Inferior parietal cortex (tissue), 1 donor: ENCODE measurements around the gene INO80E.

ENCODE experiments used
- DNase-seq: peaks from one replicate; pipeline ENCODE4 v3.0.0-alpha.2; 2016; ENCODE audit errors: extremely low spot score

Gene INO80E

DNA sequence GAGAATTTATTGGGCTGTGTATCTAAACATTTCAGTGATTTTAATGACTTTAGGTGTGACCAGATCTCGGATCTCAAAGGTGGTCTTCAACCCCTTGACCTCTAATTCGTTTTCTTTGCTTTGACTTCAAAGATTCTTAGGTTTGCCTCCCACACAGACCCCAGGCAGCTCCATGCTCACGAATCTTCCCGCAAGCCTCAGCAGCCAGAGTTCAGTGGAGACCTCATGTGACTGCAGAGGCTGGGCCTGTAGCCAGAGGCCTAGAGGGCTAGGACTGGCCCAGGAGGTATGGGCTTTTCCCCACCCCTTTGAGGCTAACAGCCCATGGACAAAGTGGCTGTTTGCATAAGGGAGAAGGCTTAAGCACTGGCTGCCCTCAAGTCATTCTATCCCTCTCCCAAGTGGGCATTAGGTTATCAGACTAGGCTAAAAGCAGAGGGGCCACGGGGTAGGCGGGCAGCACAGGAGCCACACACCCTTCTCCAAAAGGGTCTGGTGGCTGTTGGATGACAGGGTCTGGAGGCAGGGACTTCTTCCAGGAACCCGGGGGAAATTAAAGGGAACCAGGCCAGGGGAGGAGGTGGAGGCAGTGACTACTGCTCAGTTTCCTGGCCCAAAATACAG lies 3.6 kb upstream of the INO80E start:
- DNase-seq = no peak

DNA sequence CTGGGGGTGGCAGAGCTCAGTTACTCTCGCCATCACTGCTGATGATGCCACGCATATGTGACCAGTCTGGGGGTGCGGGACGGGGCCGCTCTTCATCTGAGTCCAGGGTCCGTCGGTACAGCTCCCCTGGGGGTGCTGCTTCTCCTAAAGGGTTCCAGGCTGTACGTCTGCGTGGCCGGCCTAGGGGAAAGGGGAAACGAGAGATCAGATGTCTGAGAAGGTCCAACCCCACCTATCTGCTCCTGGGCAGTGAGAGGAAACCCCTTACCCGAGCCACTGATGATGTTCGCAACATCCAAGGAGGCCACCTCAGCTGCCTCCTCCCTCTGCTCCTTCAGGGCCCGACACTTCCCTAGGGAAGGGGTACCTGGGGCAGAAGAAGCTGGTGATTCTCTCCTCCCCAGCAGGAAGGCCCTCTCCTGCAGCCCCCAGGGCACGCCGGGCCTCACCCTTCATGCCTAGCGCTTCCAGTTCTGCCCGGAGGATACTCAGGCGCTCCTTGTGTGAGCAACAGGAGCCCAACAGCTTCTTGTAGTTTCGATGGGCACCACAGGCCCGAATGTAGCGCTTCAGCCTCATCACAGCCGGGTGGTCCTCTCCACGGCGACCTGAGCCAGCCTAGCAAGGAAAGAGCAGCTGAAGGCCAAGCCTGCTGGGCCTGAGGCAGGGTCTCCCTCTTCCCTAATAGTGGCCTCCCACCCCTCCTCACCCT lies 2.7 kb upstream of the INO80E start:
- DNase-seq = no peak

DNA sequence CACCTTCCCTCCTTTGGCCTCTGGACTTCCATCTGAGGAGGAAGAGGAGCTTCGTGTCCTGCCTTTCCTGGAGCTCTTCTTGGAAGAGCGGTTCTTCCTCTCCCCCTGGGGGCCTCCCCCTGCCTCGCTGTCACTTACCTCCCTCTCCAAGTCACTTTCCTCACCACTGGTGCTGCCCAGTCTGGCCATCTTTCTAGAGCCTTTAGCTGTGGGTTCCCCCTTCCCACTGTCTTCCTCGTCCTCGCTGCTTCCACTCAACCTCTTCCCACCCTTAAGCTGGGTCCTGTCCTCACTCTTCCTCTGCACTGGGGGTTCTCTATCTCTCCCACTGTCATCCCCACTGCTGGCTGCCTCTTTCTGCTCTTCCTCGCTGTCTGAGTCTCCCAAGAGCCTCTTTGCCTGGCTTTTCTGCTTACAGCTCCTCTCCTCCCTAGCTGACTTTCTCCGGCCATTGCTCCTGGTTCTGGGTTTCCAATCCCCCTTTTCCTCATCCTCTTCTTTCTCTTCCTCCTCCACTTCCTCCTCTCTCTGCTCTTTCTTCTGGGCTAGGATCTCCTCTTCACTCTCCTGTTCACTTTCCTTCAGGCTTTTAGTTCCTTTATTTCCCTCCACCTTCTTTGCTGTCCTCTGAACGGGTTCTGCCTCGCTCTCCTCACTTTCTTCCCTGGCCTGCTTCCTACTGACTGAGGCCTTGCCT lies 2.0 kb upstream of the INO80E start:
- DNase-seq = no peak

DNA sequence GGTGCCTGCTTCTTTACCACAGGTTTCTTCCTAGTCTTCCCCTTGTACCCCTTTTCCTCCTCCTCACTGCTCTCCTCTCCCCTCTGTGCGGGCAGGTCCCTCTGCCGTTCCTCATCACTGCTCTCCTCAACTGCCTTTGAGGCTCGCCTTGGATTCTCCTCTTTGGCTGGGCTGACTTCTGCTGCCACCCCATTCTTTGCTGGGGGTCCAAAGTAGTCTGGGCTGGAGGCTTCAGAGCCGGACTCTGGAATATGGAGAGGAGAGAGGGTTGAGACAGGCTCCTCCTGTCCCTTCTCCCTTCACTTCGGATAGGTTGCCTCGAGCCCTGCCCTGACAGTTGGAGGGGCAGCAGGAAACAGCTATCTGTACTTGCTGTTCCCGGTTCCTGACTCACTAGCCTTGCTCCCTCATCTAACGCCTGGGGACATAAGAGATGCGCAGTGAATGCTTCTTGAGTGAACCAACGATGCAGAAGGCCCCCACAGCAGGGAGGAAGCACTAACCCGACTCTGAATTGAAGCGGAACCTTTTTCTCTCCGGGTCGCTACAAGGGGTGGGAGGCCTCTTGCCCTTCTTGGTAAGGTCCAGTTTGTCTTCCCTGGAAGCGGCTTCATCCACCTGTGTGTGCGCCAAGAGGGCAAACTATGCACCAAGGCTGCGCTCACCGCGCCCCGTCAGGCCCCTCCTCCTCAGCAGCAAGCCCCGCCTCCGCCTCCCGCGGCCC lies 1.3 kb upstream of the INO80E start:
- no peak for DNase-seq

DNA sequence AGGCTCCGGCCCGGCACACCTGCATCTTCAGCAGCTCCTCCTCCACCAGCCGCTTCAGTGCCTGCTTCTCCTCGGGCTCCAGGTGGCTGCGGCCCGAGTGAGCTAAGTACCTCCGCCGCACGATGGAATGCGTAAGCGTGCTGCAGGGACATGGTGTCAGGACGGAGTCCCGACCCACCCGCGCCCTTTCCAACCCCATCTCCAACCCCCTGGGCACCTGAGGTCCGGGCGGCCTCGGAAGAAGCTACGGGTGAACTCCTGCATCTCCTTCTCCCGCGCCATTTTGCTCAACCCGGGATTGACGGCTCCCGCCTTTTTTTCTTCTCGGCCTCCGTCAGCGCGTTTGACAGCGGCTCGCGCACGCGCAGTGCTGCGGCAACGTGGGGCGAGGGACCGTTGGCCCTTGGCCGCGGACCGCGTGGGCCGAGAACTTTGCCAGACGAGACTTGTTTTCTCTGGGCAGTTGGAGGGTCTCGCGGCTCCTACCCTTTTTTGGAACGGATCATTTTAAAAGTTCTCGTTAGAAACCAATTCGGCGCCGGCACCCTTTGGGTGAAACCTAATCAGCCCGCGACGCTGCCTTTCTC lies 624 bp upstream of the INO80E start, which contains the start of gene HIRIP3:
TSS of gene HIRIP3 (minus strand) at position 294 of the 587 bp plus-strand sequence. CDS start at position 282, 12 bp downstream.
- DNase-seq = peak; percentile 94

DNA sequence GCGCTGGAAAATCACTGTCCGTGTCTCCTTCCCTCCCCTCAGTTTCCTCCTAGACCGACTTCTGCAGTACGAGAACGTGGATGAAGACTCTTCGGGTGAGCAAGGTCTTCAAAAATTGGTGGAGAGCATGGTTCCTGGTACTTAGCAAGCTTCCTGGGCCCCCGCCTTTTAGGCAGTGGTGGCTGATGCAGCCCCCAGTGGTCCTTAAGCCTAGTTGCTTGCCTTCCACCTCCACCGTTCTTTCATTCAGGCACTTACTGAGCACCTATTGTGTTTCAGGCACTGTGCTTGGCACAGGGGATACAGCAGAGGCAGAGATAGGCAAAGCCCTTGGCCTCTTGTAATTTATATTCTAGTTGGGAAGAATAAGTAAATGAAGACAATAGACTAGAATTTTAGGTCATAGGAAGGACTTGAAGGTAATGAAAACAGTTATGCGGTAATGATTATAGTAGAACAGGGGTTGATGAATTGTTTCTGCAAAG lies 767 bp downstream of the INO80E start:
- no peak for DNase-seq

DNA sequence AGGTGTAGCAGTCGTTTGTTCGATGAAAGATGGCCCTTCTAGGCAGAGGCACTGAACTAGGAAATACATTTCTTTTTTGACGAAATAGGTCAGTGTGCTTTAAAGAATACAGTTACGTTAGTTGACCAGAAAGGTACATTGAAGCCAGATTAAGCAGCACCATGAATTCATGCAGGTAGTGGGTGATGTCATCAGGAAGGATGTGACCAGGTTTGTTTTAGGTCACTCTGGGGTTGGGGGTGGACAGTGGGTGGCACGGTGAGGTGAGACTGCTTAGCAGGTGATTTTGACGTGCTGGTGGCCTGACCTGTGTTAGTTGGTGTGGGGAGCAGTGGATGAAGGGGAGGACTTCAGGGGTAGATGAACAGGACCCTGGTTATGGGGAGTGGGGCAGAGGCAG lies 3.6 kb downstream of the INO80E start:
- DNase-seq = no peak

DNA sequence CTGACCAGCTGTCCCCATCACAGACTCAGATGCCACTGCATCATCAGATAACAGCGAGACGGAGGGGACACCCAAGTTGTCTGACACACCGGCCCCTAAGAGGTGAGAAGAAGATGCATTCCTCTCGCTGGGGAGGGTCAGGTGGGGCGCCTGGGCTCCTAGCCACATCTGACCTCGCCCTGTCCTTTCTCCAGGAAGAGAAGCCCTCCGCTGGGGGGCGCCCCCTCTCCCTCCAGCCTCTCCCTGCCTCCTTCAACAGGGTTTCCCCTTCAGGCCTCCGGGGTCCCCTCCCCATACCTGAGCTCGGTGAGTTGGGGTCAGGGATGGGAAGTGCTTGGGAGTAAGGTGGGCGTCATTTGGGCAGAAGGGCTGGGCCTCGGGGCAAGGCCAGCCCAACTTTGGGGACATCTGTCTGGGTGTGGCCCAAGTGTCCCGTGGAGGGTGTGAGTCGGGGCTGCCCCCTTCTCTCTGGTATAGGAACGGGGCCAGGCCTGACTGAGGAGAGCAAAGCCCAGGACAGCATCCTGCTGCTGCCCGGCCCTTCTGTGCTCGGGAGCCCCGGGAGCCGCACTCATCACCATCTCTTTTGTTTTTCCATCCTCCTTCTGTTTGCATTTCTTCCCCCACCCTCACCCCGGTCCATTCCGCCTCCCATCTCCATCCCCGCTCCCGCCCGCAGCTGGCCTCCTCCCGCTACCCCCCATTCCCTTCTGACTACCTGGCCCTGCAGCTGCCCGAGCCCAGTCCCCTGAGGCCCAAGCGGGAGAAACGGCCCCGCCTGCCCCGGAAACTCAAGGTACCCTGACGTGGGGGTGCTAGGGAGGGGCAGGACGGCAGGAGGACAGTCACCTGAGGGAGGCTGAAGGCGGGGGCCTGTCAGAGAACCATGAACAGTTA lies 4.9 kb downstream of the INO80E start:
- no peak for DNase-seq

DNA sequence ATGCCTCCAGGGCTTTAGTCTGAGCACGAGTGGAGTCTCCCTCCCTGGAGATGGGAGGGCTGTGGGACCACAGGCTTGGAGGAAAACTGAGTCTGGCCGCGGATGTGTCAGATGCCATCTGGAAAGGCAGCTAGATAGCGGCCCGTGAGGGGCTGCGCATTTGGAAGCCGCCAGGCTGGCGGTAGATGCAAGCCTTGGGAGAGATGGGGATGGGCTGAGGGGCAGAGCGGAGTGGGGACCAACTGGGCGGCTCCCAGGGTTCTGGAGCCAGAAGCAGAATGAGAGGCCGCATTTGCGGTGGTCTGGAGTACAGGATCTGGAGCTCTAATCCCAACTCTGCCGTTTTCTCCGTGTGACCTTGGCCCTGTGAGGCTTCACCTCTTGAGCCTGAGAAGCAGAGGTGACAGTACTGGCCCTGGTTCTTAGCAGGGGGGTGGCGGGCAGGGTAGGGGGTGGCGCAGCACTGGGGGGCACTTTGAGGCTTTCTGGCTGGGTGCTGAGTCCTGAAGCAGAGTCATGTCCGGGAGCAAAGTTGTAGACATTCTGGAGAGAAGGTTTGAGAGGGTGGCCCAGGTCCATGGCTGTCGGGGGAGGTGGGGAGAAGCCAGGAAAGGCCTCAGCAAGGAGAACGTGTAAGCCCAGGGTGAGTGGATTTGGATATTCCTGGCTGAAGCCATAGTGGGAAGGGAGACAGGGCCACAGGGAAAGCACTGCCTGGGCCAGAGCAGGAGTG lies 6.7 kb downstream of the INO80E start:
- no peak for DNase-seq

DNA sequence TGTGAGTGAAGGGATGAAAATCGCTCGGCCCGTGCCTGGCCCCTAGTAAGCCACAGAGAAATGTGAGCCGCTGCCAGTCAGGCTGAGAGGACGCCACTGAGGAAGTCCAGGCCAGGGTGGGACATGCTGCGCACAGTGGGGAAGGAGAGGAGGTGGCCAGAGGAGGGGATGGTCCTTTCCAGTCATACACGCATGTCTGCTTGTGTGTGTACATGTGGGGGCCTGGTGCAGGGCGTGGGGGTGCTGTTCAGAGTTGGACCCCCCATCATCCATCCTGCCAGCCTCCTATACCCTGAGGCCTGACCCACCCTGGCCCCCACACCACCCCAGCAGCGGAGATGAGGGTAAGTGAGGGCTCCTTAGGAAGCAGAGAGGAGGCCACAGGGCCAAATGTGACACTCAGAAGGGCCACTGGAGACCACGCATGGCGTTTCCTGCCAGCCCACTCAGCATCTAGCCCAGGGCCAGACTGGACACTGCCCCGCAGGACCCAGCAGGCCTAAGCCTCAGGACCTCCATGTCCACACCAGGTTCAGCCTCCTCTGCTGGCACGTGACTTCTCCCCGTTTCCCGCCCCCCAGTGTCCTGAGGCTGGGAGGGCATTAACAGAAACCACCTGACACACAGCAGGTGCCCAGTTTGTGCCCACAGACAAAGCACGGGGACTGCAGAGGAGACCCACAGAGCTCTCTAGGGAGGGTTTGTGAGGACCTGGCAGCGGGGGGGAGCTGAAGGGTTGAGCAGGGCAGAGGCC lies 7.8 kb downstream of the INO80E start:
- no peak for DNase-seq

DNA sequence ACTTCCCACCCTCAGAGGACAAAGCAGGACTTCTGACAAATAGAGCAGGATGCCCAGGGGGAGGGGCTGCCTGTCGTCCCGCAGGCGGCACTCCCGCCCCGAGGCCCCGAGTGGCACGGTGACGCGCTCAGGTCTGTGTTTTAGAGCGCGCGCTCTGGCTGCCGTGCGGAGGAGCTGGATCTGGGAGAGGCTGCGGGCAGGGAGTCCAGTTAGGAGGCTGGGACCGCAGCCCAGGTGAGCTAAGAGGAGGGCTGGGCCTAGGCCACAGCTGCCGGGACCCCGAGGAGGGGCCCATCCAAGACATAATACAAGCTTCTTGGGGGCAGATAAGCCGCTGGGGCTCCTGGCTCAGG lies 8.4 kb downstream of the INO80E start:
- no peak for DNase-seq

DNA sequence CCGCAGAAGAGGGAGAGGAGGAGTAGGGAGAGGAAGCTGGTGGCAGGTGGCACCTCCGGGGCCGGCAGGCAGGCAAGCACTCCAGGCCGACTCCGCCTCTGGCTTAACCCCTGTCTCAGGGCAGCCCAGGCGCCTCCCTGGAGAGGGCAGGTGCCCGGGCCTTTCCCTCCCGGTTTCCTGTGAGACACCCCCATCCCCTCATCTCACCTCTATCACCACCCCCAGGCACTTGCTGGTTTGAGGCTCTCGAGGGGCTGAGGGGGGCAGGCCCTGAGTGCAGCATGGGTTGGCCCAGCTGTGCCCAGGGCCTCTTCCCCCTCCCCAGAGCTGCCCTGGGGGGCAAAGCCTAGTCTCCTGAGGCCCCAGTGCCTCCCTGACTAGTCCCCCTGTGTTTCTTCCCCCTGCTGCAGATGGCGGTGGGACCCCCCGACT lies 8.8 kb downstream of the INO80E start:
- DNase-seq = no peak

DNA sequence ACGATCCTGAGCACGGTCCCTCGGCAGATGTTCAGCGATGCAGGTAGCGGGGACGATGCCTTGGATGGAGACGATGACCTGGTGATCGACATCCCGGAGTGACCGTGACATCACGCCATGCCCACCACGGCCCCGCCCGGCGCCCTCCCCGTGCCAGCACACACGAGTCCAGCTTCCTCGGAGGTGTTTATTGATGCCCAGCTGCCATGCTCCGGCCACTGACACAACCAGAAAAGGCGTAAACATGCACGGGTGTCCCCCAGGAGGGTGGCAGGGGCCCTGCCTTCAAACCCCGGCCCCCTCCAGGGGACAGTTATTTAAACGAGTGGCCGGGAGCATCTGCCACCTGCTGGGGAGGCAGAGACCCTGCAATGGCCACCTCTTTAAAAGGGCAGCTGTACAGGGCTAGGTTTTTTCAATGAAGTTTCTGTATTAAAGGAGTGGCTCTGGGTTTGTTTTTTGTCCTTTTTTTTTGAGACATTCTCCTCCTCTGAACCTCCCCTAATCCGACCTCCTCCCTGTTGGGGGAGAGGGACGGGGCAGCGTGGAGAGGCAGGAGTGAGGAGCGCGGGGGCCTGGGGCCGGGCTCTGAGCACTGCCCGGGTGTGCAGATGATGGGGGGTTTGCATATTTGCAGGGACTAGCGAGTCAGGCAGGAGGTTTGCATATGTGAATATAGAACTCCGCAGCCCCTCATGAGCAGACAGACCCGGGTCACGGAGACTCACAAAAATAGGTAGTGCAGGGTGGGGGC lies 9.5 kb downstream of the INO80E start:
- peak; percentile 41 for DNase-seq

DNA sequence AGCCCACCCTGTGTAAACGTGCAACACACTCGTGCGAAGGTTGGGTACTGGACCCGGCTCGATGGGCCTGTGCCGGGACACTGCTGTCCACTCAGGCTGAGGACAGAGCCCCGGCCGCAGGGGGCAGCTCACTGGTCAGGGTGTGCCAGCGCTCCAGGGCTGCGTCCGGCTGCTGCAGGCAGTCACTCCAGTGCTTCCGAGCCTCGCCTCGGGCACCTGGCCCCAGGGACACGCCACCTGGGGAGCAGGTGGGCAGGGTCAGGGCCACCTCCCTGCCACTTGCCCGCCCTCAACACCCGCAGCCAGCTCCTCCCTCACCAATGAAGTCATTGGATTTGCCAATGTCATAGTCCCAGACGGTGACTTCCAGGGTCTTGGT lies 10.0 kb downstream of the INO80E start:
- no peak for DNase-seq

DNA sequence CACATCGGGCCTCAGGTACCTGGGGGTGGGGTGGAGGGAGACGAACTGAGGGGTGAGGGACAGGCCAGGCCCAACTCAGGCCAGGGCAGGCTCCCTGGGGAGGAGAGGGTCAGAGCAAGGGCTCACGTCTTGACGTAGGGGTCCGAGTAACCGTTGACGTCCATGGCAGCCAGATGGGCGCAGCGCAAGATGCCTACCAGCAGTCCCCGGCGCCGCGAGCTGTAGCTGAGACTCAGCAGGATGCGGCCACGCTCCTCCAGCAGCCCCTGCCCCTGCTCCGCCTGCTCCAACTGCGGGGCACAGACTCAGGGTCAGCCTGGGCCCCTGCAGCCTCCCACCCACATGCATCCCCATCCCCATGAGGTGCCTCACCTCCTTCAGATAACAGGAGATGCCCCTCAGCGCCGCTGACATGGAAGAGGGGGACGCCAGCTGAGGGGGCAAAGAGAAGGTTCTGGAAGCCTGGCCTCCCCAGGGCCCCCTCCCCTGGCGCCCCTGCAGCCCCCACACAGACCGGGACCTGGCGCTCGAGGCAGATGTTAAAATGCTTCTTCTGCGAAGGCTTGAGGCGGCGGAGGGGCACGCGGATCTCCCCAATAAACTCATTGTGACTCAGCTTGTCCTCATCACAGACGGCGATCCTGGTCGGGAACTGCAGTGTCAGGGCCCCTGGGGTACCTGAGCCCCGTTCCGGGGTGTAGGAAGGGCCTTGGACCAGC lies 10.8 kb downstream of the INO80E start:
- no peak for DNase-seq

DNA sequence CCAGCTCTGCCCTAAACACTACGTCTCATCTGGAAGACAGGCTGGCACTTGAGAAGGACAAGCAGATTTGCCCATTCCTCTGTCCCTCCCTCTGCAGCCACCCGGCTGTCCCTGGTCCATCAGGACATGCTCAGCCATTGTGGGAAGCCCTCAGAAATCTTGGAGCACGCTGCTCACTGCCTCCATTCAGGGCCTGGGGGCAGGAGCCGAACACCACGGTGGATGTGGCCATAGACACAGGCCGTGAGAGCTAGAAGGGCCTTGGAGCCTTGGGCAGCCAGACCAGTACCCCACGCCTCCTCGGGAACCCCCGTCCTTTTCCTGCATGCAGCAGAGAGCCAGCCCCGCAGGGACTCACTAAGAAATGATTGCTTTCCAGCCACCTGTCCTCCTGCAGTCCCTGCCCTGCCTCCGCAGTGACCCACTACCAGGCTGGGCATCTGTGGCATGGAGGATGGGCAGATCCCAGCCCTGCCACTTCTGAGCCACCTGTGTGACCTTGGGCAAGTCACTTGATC lies 11.4 kb downstream of the INO80E start:
- DNase-seq = no peak

DNA sequence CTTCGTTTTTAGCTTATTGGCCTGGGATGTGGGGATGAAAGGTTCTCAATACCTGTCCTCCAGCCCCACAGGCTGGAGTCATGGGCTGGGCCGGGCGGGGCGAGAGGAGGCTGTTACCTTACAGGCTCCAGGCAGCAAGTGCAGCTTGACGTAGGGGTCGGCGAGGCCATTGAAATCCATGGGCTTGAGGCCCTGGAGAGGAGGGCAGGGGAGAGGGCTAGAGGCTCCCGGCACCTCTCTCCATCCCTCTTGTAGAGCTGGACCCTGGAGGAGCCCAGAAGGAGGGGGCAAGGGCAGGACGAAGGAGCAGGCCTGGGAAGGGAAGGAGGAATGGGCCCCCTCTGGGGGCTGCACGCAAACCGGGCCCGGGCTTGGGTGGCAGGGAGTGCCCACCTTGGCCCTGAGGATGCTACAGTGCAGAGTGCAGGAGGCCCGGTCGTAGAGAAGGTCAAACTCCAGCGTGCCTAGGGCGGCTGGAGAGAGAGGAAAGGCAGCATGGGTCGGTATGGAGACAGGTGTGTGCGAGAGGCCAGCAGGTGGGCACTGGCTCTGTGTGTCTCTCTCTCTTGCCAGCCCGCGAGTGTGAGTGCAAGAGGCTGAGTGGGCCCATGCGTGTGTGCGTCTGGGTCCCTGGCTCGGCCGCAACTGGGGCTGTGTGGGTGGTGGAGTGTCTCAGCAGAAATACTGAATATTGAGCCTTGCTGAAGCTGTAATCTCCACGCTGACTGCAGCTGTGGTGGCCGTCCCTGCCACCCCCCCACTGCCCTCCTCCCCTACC lies 13.2 kb downstream of the INO80E start:
- no peak for DNase-seq
